Measurements from ENCODE around the gene PLD5. TPM values are rescaled to one million over a fixed set of nuclear protein-coding genes. Genes with fewer than 3 reads are reported as not detected.
"Not testable (repeated sequence)": the region's sequence is repeated elsewhere in the genome, so short reads cannot be mapped to it uniquely, and the experiment has no call there.

Gene PLD5
- total RNA-seq, 2 experiments from 2014 or later, result not detected

DNA sequence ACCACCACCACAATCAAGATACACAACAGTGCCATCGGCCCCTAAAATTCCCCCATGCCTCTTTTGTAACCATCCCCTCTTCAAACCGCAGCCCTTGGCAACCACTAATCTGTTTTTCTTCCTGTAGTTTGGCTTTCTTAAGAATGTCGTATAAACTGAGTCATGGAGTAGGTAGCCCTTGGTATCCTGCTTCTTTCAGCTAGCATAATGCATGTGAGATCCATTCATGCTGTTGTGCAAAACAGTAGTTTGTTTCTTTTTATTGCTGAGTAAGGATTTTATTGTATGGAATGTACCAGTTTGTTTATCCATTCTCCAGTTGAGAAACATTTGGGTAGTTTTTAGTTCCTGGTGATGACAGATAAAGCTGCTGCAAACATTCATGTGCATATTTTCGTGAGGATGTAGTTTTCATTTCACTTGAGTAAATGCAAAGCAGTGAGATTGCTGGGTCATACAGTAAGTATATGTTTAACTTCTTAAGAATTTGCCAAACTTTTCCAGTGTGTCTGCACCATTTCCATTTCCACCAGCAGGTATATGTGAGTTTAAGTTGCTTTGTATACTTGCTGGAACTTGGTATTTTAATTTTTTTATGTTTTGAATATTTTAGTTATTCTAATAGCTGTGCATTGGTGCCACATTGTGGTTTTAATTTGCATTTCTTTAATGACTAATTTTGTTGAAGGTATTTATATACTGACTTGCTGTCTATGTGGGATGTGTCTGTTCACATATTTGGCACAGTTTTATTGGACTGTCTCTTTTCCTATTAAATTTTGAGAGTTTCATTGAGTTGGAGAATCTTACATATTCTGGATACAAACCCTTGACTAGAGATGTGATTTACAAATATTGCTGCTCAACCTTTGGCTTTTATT, 377.2 kb downstream of the PLD5 start:
- Mint-ChIP-seq H3K4me1 (no peaks in the 10 kb centered on the region), H3K9me3 (ENCODE audit: low read depth) (peaks cover 3% of the 10 kb centered on the region), H3K27ac (no peak overlapping the region), H3K36me3 (no peaks in the 10 kb centered on the region), H3K4me3 (no peak overlapping the region), H3K27me3 (no peaks in the 10 kb centered on the region)
- no peak for DNase-seq
- no peak for ATAC-seq
- CTCF ChIA-PET, result no interaction called here

DNA sequence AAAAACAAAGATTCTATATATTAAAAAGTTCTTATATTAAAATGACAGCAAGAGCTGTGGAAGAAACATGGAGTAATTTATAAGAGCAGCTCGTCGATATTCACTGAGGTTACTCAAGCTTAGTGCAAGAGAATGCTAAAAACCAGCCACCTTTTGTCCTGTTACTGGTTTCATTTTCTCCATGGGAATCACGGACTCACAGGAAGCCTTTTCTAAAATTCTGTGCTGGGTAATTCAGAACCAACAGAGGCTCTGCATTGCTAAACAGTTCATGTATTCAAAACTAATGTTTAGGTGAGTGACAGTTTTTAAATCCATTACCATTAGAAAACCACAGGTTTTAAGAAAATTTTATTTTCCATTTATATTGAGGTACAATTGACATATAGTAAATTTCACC, 377.8 kb downstream of the PLD5 start:
- Mint-ChIP-seq H3K4me1 (no peaks in the 10 kb centered on the region), H3K9me3 (ENCODE audit: low read depth) (peaks cover 3% of the 10 kb centered on the region), H3K27ac (no peak overlapping the region), H3K27me3 (no peaks in the 10 kb centered on the region), H3K4me3 (no peak overlapping the region), H3K36me3 (no peaks in the 10 kb centered on the region)
- no peak for DNase-seq
- CTCF ChIA-PET, result no interaction called here
- no peak for ATAC-seq

DNA sequence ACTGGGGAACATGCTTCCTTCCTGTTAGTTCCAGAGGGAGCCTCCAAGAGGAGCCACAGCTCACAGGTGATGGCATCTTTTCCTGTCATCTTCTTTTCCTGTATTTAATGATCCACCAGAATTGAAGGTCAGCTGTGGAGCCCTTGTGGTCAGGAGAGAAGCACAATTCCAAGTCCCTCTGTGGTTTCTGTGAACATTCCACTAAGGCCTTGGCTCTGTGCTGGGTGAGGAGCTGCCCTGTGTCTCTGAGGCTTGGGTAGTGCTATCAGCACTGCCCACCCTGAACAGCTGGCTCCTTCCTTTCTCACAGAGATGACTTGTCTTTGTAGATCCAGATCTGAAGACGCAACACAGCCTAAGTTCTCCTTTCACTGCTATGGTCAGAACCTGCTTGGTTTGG, 383.7 kb downstream of the PLD5 start:
- no peaks in the 10 kb centered on the region for H3K36me3 Mint-ChIP-seq
- no peaks in the 10 kb centered on the region for H3K27me3 Mint-ChIP-seq
- ATAC-seq, result no peak
- no peaks in the 10 kb centered on the region for H3K9me3 Mint-ChIP-seq (ENCODE audit: low read depth)
- no peaks in the 10 kb centered on the region for H3K4me1 Mint-ChIP-seq
- CTCF ChIA-PET, result no interaction called here
- no peak overlapping the region for H3K4me3 Mint-ChIP-seq
- H3K27ac Mint-ChIP-seq, result no peak overlapping the region
- DNase-seq, result no peak

DNA sequence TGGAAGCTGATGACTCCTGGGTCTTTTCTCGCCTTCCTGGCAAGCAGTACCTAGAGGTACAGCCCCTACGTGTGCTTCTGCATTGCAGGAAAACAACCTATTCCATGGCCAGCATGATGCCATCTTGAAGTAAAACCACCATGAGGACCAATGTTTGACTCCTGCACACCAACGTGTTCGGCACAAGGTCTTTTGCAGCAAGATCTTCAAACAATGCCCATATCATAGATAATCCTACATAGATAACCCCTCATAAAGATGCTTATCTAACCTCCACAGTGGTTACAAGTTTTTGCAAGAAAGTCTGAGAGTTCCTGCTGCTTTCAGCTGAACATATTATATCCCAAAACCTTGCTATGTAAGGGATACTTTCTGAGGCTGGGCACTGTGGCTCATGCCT, 384.5 kb downstream of the PLD5 start:
- H3K27me3 Mint-ChIP-seq, result no peaks in the 10 kb centered on the region
- H3K9me3 Mint-ChIP-seq (ENCODE audit: low read depth), result no peaks in the 10 kb centered on the region
- H3K27ac Mint-ChIP-seq, result no peak overlapping the region
- ATAC-seq (no peak), DNase-seq (no peak)
- H3K4me3 Mint-ChIP-seq, result no peak overlapping the region
- H3K4me1 Mint-ChIP-seq, result no peaks in the 10 kb centered on the region
- no peaks in the 10 kb centered on the region for H3K36me3 Mint-ChIP-seq
- CTCF ChIA-PET, result no interaction called here

DNA sequence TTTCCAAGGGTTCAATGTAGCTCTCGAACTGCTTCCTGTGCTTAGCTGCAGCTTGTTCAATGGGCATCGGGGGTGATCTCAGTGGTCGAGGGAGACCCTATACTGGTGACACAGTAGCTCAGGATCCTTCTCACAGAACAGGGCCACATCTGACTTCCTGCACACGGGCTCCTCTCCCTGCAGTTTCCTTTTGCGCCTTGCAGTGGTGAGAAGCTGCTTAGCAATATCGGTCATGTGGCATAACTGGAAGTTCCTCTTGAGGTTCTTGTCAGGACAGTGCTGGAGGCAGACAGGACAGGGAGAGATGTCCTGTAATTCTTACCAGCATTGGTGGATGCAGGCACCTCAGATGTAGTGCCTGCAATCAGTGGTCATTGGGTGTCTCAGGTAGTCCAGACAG, 385.1 kb downstream of the PLD5 start:
- no peak overlapping the region for H3K27ac Mint-ChIP-seq

DNA sequence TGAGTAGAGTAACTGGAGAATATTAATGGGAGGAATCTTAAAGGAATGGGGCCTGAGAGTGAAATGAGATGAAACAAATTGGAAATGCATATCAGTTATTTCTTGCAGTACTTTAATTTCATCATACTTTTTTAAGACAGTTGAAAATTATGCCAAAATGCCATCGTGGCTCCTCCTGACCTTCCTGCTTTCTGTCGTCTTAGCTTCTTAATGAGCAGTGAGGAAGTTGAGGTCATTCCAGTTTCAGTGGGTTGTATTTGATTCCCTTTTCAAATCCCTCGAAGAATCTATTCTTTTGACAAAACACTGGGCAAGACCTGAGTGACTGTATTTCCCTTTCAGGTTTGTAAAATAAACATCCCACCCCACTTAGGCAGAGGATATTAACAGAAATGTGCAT, 390.7 kb downstream of the PLD5 start:
- H3K36me3 Mint-ChIP-seq, result no peaks in the 10 kb centered on the region
- CTCF ChIA-PET, result no interaction called here

More for the DNA sequence above, 385.1 kb downstream of the PLD5 start:
- Mint-ChIP-seq H3K4me1 (no peaks in the 10 kb centered on the region), H3K9me3 (ENCODE audit: low read depth) (no peaks in the 10 kb centered on the region), H3K36me3 (no peaks in the 10 kb centered on the region), H3K27me3 (no peaks in the 10 kb centered on the region), H3K4me3 (no peak overlapping the region)
- ATAC-seq, result no peak
- no peak for DNase-seq
- CTCF ChIA-PET, result no interaction called here

DNA sequence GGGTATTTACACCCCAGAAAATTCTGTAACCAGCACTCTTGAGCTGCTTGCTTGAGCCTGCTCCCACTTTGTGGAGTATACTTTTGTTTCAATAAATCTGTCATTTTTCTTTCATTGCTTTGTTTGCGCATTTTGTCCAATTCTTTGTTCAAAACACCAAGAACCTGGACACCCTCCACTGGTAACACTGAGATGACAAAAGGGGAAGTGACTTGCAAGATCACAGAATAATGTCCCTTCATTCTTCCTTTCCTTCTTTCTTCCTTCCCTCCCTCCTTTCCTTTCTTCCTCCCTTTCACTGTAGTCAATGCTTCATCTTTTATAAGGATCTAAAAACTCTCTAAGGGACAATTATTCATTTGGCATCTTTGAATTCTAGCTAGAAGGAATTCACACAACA, 391.1 kb downstream of the PLD5 start:
- Mint-ChIP-seq H3K4me1 (no peaks in the 10 kb centered on the region), H3K27ac (no peak overlapping the region)
- CTCF ChIA-PET, result no interaction called here

More for the DNA sequence above, 390.7 kb downstream of the PLD5 start:
- no peak overlapping the region for H3K4me3 Mint-ChIP-seq
- DNase-seq (no peak), ATAC-seq (no peak)
- no peaks in the 10 kb centered on the region for H3K27me3 Mint-ChIP-seq
- H3K4me1 Mint-ChIP-seq, result no peaks in the 10 kb centered on the region
- no peaks in the 10 kb centered on the region for H3K9me3 Mint-ChIP-seq (ENCODE audit: low read depth)
- H3K27ac Mint-ChIP-seq, result no peak overlapping the region

DNA sequence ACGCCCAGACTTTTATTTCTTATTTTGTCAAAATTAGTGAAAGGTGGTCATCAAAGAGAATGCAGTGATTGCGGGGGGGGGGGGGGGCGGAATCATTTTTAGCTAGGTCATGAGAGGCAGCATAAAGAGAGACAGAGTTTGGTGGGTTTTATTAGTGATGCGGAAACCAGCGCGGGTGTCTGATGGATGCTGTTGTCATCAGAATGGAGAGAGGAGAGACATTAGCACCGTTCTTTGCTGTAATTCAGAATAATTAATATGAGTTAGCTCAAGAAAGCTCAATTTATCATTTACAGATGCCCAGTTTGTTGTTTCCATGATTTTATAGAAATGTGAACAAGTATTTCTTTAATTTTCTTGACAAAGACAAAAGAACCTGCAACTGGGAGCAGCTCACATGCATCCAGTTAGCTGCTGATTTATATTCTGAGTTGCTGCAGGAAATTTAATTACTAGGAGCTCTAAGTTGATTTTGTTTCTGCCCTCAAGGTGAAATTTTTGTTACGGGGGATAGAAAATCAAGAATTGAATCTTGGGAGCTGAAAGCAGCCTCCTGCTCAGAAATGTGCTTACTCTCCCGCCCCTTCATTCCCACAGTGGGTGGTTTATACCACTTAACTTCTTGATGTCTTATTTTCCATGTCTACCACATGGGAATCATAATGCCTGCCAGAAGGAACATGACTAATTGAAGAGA, 392.2 kb downstream of the PLD5 start:
- no peak for ATAC-seq
- Mint-ChIP-seq H3K9me3 (ENCODE audit: low read depth) (no peaks in the 10 kb centered on the region), H3K27ac (no peak overlapping the region), H3K27me3 (no peaks in the 10 kb centered on the region), H3K4me1 (no peaks in the 10 kb centered on the region), H3K36me3 (no peaks in the 10 kb centered on the region), H3K4me3 (no peak overlapping the region)
- CTCF ChIA-PET, result no interaction called here
- no peak for DNase-seq

More for the DNA sequence above, 391.1 kb downstream of the PLD5 start:
- DNase-seq (no peak), ATAC-seq (no peak)
- H3K4me3 Mint-ChIP-seq, result no peak overlapping the region
- H3K36me3 Mint-ChIP-seq, result no peaks in the 10 kb centered on the region
- no peaks in the 10 kb centered on the region for H3K9me3 Mint-ChIP-seq (ENCODE audit: low read depth)
- no peaks in the 10 kb centered on the region for H3K27me3 Mint-ChIP-seq

DNA sequence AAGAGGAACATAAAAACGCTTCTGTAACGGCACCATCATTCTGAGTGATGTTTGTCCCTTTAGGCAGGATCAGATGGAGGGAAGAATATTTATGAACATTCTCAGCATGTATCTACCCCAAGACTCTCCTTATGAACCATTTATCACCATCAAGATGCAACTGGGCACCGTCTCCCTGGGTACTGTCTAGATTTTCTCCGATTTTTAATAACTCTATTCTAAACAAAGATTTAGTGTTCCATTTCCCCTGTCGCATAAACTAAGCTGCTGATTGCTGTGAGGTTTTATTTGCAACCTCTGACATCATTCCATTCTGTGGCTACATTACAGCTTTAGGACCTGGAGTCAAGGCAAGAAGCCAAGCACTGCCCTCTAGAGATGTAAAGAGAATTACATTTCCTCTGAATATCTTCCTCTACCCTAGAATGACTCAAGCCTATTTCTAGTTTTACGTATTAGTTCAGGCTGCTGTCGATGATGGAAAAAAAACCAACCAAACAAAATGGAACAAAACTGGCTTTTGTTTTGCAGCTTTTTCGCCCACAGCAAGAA, 395.5 kb downstream of the PLD5 start:
- DNase-seq (no peak), ATAC-seq (no peak)
- Mint-ChIP-seq H3K36me3 (no peaks in the 10 kb centered on the region), H3K4me1 (no peaks in the 10 kb centered on the region), H3K9me3 (ENCODE audit: low read depth) (no peaks in the 10 kb centered on the region), H3K4me3 (no peak overlapping the region), H3K27me3 (no peaks in the 10 kb centered on the region), H3K27ac (no peak overlapping the region)
- CTCF ChIA-PET, result no interaction called here

DNA sequence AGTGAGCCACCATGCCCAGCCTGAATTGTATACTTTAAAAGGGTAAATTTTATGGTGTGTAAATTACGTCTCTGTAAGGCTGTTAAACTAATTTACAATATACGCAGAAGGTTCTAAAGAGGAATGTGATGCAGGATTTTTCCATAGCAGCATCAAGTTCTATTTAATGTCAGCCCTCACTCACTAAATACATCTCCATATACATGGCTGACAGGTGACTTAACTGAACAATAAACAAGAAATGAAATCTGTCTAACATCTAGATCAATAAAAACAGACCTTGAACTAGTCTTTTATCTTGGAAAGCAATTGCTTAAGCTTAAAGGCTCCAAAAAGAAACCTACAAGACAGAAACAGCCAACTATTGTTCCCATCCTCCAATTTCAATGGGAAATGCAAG, 404.1 kb downstream of the PLD5 start:
- H3K4me1 Mint-ChIP-seq, result no peaks in the 10 kb centered on the region
- no peaks in the 10 kb centered on the region for H3K36me3 Mint-ChIP-seq
- CTCF ChIA-PET, result no interaction called here
- no peaks in the 10 kb centered on the region for H3K27me3 Mint-ChIP-seq
- ATAC-seq, result no peak
- DNase-seq, result no peak
- H3K4me3 Mint-ChIP-seq, result no peak overlapping the region
- H3K9me3 Mint-ChIP-seq (ENCODE audit: low read depth), result no peaks in the 10 kb centered on the region
- no peak overlapping the region for H3K27ac Mint-ChIP-seq

DNA sequence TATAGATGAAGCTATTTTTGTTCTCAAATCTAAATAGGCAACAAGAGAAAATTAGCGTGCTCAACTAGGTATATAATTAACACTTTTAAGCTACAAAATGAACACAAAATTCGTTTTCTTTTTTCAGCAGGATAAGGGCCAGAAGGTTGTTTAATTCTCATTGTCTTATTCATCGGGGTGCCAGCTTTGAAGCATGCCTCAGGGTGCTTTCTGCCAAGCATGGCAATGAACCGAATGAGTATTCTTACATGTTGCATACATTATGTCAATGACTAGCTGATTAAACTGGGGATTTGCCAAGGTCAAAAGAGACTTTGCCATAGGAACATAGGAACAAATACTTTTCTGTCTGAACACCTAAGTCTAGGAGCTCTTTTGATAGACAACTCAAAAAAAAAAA, 423.6 kb downstream of the PLD5 start:
- H3K4me1 Mint-ChIP-seq, result no peaks in the 10 kb centered on the region
- peaks cover 2% of the 10 kb centered on the region for H3K27me3 Mint-ChIP-seq
- CTCF ChIA-PET, result no interaction called here
- H3K9me3 Mint-ChIP-seq (ENCODE audit: low read depth), result no peaks in the 10 kb centered on the region
- ATAC-seq (no peak), DNase-seq (no peak)
- no peaks in the 10 kb centered on the region for H3K36me3 Mint-ChIP-seq
- H3K27ac Mint-ChIP-seq, result no peak overlapping the region
- H3K4me3 Mint-ChIP-seq, result no peak overlapping the region

DNA sequence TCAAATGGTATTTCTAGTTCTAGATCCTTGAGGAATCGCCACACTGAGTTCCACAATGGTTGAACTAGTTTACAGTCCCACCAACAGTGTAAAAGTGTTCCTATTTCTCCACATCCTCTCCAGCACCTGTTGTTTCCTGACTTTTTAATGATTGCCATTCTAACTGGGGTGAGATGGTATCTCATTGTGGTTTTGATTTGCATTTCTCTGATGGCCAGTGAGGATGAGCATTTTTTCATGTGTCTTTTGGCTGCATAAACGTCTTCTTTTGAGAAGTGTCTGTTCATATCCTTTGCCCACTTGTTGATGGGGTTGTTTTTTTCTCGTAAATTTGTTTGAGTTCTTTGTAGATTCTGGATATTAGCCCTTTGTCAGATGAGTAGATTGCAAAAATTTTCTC, 427.2 kb downstream of the PLD5 start:
- H3K27ac Mint-ChIP-seq; CTCF ChIA-PET; ATAC-seq; H3K4me1 Mint-ChIP-seq; DNase-seq; H3K4me3 Mint-ChIP-seq; H3K36me3 Mint-ChIP-seq; H3K27me3 Mint-ChIP-seq; H3K9me3 Mint-ChIP-seq (ENCODE audit: low read depth): not testable (repeated sequence)

DNA sequence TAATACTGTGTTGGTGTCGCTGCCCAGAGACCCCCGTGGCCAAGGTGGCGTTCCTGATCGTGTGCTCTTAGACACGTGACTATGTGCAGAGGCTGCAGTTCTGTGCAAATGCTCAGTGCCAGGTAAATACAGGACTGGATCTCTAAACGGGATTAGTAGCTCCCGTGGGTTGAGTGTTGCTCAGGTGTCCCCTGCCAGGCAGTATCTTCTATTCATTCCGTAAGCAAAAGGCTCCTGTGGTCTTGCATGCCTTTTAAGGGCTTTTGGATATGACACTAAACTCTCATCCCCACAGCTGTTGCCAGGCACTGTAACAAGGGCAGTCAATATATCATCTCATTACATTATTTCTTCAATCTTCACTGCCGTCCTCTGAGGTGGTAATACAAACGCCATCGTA, 431.4 kb downstream of the PLD5 start:
- H3K4me3 Mint-ChIP-seq, result no peak overlapping the region
- H3K9me3 Mint-ChIP-seq (ENCODE audit: low read depth), result no peaks in the 10 kb centered on the region
- no peaks in the 10 kb centered on the region for H3K27me3 Mint-ChIP-seq
- no peak for DNase-seq
- CTCF ChIA-PET, result no interaction called here
- no peak for ATAC-seq
- no peak overlapping the region for H3K27ac Mint-ChIP-seq
- no peaks in the 10 kb centered on the region for H3K4me1 Mint-ChIP-seq
- H3K36me3 Mint-ChIP-seq, result no peaks in the 10 kb centered on the region

DNA sequence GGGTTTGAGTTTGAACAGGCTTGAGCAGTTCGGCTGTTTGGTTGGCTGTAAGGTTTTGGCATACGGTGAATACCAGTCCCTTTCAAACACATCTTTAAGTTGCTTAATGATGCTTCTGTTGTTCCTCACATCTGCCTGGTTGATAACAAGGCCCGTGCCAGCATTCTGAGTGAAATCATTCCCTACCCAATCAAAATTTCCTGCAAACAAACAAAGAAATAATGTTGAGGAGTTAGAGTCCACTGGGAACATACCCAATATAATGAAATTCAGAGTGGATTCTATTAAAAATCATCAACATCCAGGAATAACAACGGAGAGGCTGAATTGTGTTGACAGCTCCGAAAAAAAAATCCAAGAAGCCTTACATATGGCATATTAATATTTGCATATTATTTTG, 434.6 kb downstream of the PLD5 start:
- no peaks in the 10 kb centered on the region for H3K9me3 Mint-ChIP-seq (ENCODE audit: low read depth)
- H3K4me1 Mint-ChIP-seq, result no peaks in the 10 kb centered on the region
- no peak overlapping the region for H3K27ac Mint-ChIP-seq
- CTCF ChIA-PET, result no interaction called here
- DNase-seq (no peak), ATAC-seq (no peak)
- no peaks in the 10 kb centered on the region for H3K27me3 Mint-ChIP-seq
- no peak overlapping the region for H3K4me3 Mint-ChIP-seq
- H3K36me3 Mint-ChIP-seq, result no peaks in the 10 kb centered on the region
